SJCRH30 (cell line): ENCODE results near the gene FNIP2. TPM values are rescaled to one million over a fixed set of nuclear protein-coding genes. Genes with fewer than 3 reads are reported as not detected.
"Not testable (repeated sequence)": the region's sequence is repeated elsewhere in the genome, so short reads cannot be mapped to it uniquely, and the experiment has no call there.

Experiments used
- DNase-seq, 2 experiments: peaks; one replicate each; pipeline ENCODE4 v3.0.0-alpha.2; 2015 to 2020
- H3K27ac ChIP-seq: fragments of 250-450 bp; sonication (Bioruptor Pico); 2 replicates; pipeline ENCODE4 v1.5.1; 2020; ENCODE audit warnings: mild to moderate bottlenecking, moderate library complexity
- H3K27me3 ChIP-seq: fragments of 250-450 bp; sonication (Bioruptor Pico); 2 replicates; pipeline ENCODE4 v1.5.1; 2020; ENCODE audit warnings: mild to moderate bottlenecking, moderate library complexity
- H3K36me3 ChIP-seq: fragments of 250-450 bp; sonication (Bioruptor Pico); 2 replicates; pipeline ENCODE4 v1.5.1; 2020; ENCODE audit warnings: mild to moderate bottlenecking, moderate library complexity
- H3K4me1 ChIP-seq: fragments of 250-450 bp; sonication (Bioruptor Pico); 2 replicates; pipeline ENCODE4 v1.5.1; 2020; ENCODE audit warnings: mild to moderate bottlenecking, moderate library complexity
- H3K4me3 ChIP-seq: fragments of 250-450 bp; sonication (Bioruptor Pico); 2 replicates; pipeline ENCODE4 v1.5.1; 2020; ENCODE audit warnings: mild to moderate bottlenecking, moderate library complexity
- H3K9me3 ChIP-seq: fragments of 250-450 bp; sonication (Bioruptor Pico); replicated peaks from 2 replicates; pipeline ENCODE4 v1.5.1; 2020; ENCODE audit warnings: mild to moderate bottlenecking, moderate library complexity
- total RNA-seq: library from RNA; depleted of rRNA; stranded (reverse); fragments of >200 nt; shearing (Covaris generic); gene quantifications from 2 replicates; pipeline ENCODE4 v1.2.3, GENCODE V29; 2014

Gene FNIP2
- total RNA-seq, 1 experiment from 2014 or later = 18.4 TPM

GRCh38 chr4:158824425-158825274 is 55.8 kb downstream of the FNIP2 start:
- no peaks in the 10 kb centered on the region for H3K9me3 ChIP-seq
- H3K36me3 ChIP-seq = no peaks in the 10 kb centered on the region
- no peaks in the 10 kb centered on the region for H3K4me1 ChIP-seq
- H3K27ac ChIP-seq = no peak overlapping the region
- DNase-seq = no peak
- no peak overlapping the region for H3K4me3 ChIP-seq
- no peaks in the 10 kb centered on the region for H3K27me3 ChIP-seq

- DNase-seq = no peak
- Histone ChIP-seq H3K9me3 (no peaks in the 10 kb centered on the region), H3K27me3 (no peaks in the 10 kb centered on the region), H3K36me3 (no peaks in the 10 kb centered on the region), H3K27ac (no peak overlapping the region), H3K4me3 (no peak overlapping the region), H3K4me1 (no peaks in the 10 kb centered on the region)
Measured at GRCh38 chr4:158825433-158826036, 56.7 kb downstream of the FNIP2 start.

- Histone ChIP-seq H3K9me3 (no peaks in the 10 kb centered on the region), H3K36me3 (no peaks in the 10 kb centered on the region), H3K4me3 (no peak overlapping the region), H3K27ac (no peak overlapping the region), H3K4me1 (no peaks in the 10 kb centered on the region), H3K27me3 (no peaks in the 10 kb centered on the region)
- no peak for DNase-seq
Measured at GRCh38 chr4:158826057-158826456, 57.2 kb downstream of the FNIP2 start.

GRCh38 chr4:158826882-158827281 is 58.1 kb downstream of the FNIP2 start:
- no peaks in the 10 kb centered on the region for H3K4me1 ChIP-seq
- no peak overlapping the region for H3K27ac ChIP-seq
- H3K36me3 ChIP-seq = no peaks in the 10 kb centered on the region
- no peaks in the 10 kb centered on the region for H3K9me3 ChIP-seq
- no peaks in the 10 kb centered on the region for H3K27me3 ChIP-seq
- DNase-seq = no peak
- no peak overlapping the region for H3K4me3 ChIP-seq

GRCh38 chr4:158827543-158827981 is 58.7 kb downstream of the FNIP2 start:
- no peaks in the 10 kb centered on the region for H3K4me1 ChIP-seq

GRCh38 chr4:158828151-158828550 is 59.3 kb downstream of the FNIP2 start:
- H3K27me3 ChIP-seq, H3K4me3 ChIP-seq, H3K9me3 ChIP-seq, H3K27ac ChIP-seq, H3K4me1 ChIP-seq, H3K36me3 ChIP-seq, DNase-seq: not testable (repeated sequence)

More at GRCh38 chr4:158827543-158827981, 58.7 kb downstream of the FNIP2 start:
- H3K36me3 ChIP-seq = no peaks in the 10 kb centered on the region
- H3K27me3 ChIP-seq = no peaks in the 10 kb centered on the region
- no peaks in the 10 kb centered on the region for H3K9me3 ChIP-seq
- H3K27ac ChIP-seq = no peak overlapping the region
- H3K4me3 ChIP-seq = no peak overlapping the region
- DNase-seq = no peak

- Histone ChIP-seq H3K27ac (no peak overlapping the region), H3K9me3 (no peaks in the 10 kb centered on the region), H3K27me3 (no peaks in the 10 kb centered on the region), H3K36me3 (no peaks in the 10 kb centered on the region), H3K4me1 (no peaks in the 10 kb centered on the region), H3K4me3 (no peak overlapping the region)
- no peak for DNase-seq
Measured at GRCh38 chr4:158829254-158829653, 60.4 kb downstream of the FNIP2 start.

GRCh38 chr4:158833602-158834001 is 64.8 kb downstream of the FNIP2 start:
- DNase-seq = no peak
- H3K4me3 ChIP-seq = no peak overlapping the region
- no peaks in the 10 kb centered on the region for H3K4me1 ChIP-seq

GRCh38 chr4:158835226-158836001 is 66.6 kb downstream of the FNIP2 start:
- no peak for DNase-seq
- H3K4me3 ChIP-seq = no peak overlapping the region

More at GRCh38 chr4:158833602-158834001, 64.8 kb downstream of the FNIP2 start:
- Histone ChIP-seq H3K27ac (no peak overlapping the region), H3K36me3 (no peaks in the 10 kb centered on the region), H3K9me3 (no peaks in the 10 kb centered on the region), H3K27me3 (no peaks in the 10 kb centered on the region)

GRCh38 chr4:158836002-158836369 is 67.2 kb downstream of the FNIP2 start:
- Histone ChIP-seq H3K36me3 (no peaks in the 10 kb centered on the region), H3K4me3 (no peak overlapping the region)
- DNase-seq = no peak

More at GRCh38 chr4:158835226-158836001, 66.6 kb downstream of the FNIP2 start:
- Histone ChIP-seq H3K27ac (no peak overlapping the region), H3K9me3 (no peaks in the 10 kb centered on the region), H3K4me1 (no peaks in the 10 kb centered on the region), H3K27me3 (no peaks in the 10 kb centered on the region), H3K36me3 (no peaks in the 10 kb centered on the region)

GRCh38 chr4:158836828-158837449 is 68.1 kb downstream of the FNIP2 start:
- no peaks in the 10 kb centered on the region for H3K4me1 ChIP-seq
- no peaks in the 10 kb centered on the region for H3K9me3 ChIP-seq
- no peaks in the 10 kb centered on the region for H3K27me3 ChIP-seq
- no peak for DNase-seq
- H3K36me3 ChIP-seq = no peaks in the 10 kb centered on the region
- no peak overlapping the region for H3K4me3 ChIP-seq
- H3K27ac ChIP-seq = no peak overlapping the region

More at GRCh38 chr4:158836002-158836369, 67.2 kb downstream of the FNIP2 start:
- H3K4me1 ChIP-seq = no peaks in the 10 kb centered on the region
- no peaks in the 10 kb centered on the region for H3K9me3 ChIP-seq
- H3K27me3 ChIP-seq = no peaks in the 10 kb centered on the region
- H3K27ac ChIP-seq = no peak overlapping the region

- Histone ChIP-seq H3K27me3 (no peaks in the 10 kb centered on the region), H3K36me3 (no peaks in the 10 kb centered on the region), H3K4me1 (no peaks in the 10 kb centered on the region), H3K27ac (no peak overlapping the region), H3K9me3 (no peaks in the 10 kb centered on the region), H3K4me3 (no peak overlapping the region)
- no peak for DNase-seq
Measured at GRCh38 chr4:158837527-158838141, 68.8 kb downstream of the FNIP2 start.

GRCh38 chr4:158840131-158840530 is 71.3 kb downstream of the FNIP2 start:
- Histone ChIP-seq H3K36me3 (no peaks in the 10 kb centered on the region), H3K4me1 (no peaks in the 10 kb centered on the region), H3K27ac (no peak overlapping the region), H3K4me3 (no peak overlapping the region), H3K9me3 (no peaks in the 10 kb centered on the region), H3K27me3 (no peaks in the 10 kb centered on the region)
- no peak for DNase-seq

- DNase-seq = no peak
- H3K36me3 ChIP-seq = no peaks in the 10 kb centered on the region
Measured at GRCh38 chr4:158841540-158841939, 72.7 kb downstream of the FNIP2 start.

More at GRCh38 chr4:158841540-158841939, 72.7 kb downstream of the FNIP2 start:
- no peaks in the 10 kb centered on the region for H3K27me3 ChIP-seq
- H3K4me3 ChIP-seq = no peak overlapping the region
- no peak overlapping the region for H3K27ac ChIP-seq
- H3K4me1 ChIP-seq = no peaks in the 10 kb centered on the region
- H3K9me3 ChIP-seq = no peaks in the 10 kb centered on the region
